GM15510 (cell line): Measurements from ENCODE around the gene ALDH3B2.
A peak's percentile ranks its signal among the peaks of the same experiment; 100 is the strongest.

Source experiments
- POLR2A ChIP-seq: IDR thresholded peaks from 3 replicates; pipeline ENCODE4 v1.6.1; 2011; ENCODE audit warnings: borderline replicate concordance; ENCODE audit not compliant: insufficient read length; ENCODE audit errors: extremely low read depth

Gene ALDH3B2

GRCh38 chr11:67626970-67627369 is 47.5 kb downstream of the ALDH3B2 start:
- TF ChIP-seq POLR2A: no peak

- no peak for TF ChIP-seq POLR2A
Observed at GRCh38 chr11:67617243-67617953, 57.0 kb downstream of the ALDH3B2 start.

- TF ChIP-seq POLR2A: no peak
Observed at GRCh38 chr11:67616431-67617242, 57.8 kb downstream of the ALDH3B2 start.

DNA sequence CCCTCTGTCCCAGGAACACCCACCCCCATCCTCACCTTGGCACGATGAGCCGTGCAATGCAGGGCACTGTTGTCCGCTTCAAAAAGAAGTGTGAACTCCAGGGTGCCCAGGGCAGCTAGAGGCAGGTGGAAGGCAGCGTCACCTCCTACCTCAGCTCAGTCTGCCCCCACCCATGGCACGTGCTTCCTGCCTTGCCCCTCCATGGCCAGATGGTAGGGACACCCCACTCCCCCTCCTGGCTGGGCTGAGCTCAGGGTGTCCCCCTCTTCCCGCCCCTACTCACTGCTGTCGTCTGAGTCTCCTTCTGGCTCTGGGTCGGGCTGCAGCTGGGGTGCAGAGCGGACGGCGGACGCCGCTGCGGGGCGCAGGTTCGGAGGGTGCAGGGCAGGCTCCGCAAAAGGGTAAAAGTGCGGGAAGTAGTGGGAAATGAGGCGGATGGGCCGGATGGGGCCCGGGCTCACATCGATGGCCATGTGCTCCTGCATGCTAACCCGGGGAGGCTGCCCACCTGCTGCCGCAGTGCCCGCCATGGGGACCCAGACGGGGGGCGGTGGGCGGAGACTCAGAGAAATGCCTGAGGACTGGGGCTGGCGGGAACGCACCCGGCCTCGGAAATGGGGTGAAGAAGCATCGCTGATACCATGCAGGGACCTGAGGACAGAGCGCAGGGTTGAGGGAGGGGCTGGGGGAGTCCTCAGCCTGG is 58.5 kb downstream of the ALDH3B2 start:
- TF ChIP-seq POLR2A: no peak

DNA sequence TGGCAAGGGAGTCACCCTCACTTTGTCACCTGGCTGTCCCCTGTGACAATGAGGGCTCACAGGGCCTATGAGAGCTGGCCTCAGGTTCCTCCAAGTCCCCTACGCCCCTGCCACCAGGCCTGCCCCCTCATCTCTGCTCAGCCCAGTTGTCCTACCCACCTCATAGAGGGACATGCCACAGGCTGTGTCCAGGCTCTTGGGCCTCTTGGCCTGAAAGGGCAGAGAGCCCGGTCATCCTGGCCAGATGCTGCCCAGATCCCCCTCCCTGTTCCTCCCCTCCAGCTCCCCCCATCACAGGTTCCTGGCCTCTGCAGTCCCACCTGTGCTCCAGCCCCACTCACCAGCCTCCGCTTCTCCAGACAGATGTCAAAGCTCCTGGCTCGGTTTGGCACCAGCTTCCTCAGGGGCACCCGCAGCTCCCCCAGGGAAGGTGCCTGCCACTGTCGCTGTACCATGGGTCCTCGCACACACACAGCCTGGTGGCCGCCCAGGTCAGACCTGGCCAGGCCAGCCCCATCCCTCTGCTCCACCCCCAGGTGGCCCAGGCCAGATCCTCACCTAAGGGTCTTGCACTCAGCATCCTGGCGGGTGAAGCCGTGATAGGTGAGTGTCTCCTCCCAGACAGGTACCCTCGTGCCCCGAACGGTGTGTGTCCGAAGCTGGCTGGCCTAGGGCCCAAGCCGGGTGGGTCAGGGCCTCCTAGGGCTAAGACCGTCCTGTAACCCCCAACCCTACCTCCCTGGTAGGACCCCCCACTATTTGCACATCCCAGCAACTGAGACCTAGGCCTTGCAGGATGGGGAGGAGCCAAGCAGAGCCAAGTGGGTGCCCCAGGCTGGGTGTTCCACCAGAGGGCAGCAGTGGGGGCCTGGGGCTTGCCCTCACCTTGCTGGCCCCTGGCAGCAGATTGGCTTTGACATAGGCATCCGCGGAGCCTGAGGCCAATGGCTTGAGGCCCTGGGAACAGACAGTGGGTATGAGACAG is 59.4 kb downstream of the ALDH3B2 start:
- TF ChIP-seq POLR2A: no peak

DNA sequence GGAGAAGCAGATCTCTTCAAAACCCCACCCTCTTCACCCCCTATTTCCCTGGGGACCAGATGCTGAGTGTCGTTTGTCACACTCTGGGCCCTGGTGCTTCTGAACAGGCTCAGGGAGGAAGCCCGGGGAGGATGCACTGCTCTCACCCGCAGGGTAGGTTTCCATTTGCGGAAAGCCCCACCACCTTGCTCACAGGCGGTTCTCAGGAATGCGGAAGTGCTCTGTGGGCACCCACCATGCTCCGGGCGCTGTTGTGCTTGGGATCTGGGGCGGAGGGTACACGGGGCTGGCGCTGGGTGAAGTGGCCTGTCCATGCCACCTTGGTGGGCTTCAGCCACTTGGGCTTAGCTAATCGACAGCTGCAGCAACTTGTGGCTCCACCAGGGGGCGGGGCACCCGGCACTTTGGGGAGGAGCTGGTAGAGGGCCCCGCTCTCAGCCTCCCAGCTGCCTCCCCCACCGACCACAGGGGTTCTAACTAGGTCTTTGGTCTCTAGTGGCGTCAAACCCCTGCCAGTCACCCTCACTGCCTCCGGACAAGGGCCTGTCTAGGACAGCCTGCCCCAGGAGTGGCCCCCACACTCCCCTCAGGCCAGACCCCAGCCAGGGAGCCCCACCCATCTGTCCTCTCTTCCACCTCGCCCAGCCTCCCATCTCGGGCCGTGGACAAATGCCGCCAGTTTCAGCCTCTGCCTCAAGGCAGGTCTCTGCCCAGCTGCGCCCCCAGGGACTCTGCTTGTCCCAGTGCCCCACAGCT is 60.3 kb downstream of the ALDH3B2 start:
- TF ChIP-seq POLR2A: peak; percentile 69

- TF ChIP-seq POLR2A: no peak
Observed at GRCh38 chr11:67613313-67613959, 61.0 kb downstream of the ALDH3B2 start.

- no peak for TF ChIP-seq POLR2A
Observed at GRCh38 chr11:67612751-67613150, 61.7 kb downstream of the ALDH3B2 start.
